Tibial nerve (tissue), 4 donors: ENCODE measurements around the gene TRMT44.

Experiments used
- EP300 ChIP-seq, 2 donors: sonication (generic); formaldehyde crosslinking; IDR thresholded peaks; one replicate each; pipeline ENCODE4 v1.6.1; 2017; ENCODE audit warnings: antibody characterized with exemption in 2 of 2, mild to moderate bottlenecking in 1 of 2
- POLR2A ChIP-seq, 2 donors: fragments of 450-650 bp; IDR thresholded peaks; one replicate each; pipeline ENCODE4 v1.6.1; 2017; ENCODE audit warnings: antibody characterized with exemption in 2 of 2, mild to moderate bottlenecking in 2 of 2, moderate library complexity in 2 of 2
- TF ChIP-seq, protein P1 (sequence below), 5 experiments: fragments of 200-600 bp in 3 of 5; fragments of 450-650 bp in 2 of 5; sonication (generic) in 3 of 5; IDR thresholded peaks; one replicate each; pipeline ENCODE4 v1.5.1; 2016 to 2019; ENCODE audit warnings: antibody characterized with exemption in 5 of 5, mild to moderate bottlenecking in 3 of 5, moderate library complexity in 2 of 5

DNA sequence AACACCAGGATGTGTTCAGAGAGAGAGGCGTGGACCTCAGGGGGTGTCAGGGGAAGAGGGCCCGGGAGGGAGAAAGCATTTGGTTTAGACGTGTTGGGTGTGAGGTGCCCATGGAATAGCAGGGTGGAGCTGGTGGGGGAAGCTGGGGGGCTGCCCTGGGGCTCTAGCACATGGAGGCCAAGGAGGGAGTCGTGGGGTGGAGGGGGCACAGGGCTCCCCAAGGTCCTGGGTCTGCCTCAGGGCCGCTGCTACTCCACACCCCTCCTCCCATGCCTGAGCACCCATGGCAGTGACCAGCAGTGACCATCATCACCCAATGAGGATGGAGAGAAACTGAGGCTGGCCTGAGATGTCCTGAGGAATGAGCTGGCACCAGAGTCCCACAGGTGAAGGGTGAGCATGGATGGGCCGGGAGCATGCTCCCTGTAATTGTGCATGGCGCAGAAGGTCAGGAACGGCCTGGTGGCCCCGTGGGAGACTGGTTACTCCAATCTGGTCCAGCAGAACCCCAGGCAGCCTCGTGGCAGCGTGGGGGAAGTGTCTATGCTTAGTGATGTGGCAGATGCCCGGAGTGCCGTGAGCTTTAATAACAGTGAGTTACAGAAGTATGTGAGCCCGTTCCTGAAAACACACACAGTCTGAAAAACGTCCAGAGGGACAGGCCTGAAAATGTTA, 70.2 kb downstream of the TRMT44 start:
- TF ChIP-seq, protein P1, sequence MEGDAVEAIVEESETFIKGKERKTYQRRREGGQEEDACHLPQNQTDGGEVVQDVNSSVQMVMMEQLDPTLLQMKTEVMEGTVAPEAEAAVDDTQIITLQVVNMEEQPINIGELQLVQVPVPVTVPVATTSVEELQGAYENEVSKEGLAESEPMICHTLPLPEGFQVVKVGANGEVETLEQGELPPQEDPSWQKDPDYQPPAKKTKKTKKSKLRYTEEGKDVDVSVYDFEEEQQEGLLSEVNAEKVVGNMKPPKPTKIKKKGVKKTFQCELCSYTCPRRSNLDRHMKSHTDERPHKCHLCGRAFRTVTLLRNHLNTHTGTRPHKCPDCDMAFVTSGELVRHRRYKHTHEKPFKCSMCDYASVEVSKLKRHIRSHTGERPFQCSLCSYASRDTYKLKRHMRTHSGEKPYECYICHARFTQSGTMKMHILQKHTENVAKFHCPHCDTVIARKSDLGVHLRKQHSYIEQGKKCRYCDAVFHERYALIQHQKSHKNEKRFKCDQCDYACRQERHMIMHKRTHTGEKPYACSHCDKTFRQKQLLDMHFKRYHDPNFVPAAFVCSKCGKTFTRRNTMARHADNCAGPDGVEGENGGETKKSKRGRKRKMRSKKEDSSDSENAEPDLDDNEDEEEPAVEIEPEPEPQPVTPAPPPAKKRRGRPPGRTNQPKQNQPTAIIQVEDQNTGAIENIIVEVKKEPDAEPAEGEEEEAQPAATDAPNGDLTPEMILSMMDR (IDR thresholded peaks at IDR 0.05) = no peak
- TF ChIP-seq POLR2A (IDR thresholded peaks at IDR 0.05) (no peak), EP300 (IDR thresholded peaks at IDR 0.05) (no peak)
